HL-60 (cell line): ENCODE results near the gene ORC5.

Experiments used
- CTCF ChIP-seq: IDR thresholded peaks from one replicate; pipeline ENCODE4 v1.5.1; 2011; ENCODE audit warnings: low read length, control low read depth, inconsistent platforms; ENCODE audit not compliant: insufficient read depth
- GABPA ChIP-seq: IDR thresholded peaks from 2 replicates; pipeline ENCODE4 v1.6.1; 2012; ENCODE audit warnings: low read depth
- POLR2AphosphoS5 ChIP-seq: IDR thresholded peaks from 2 replicates; pipeline ENCODE4 v1.6.1; 2012; ENCODE audit warnings: low read depth
- REST ChIP-seq: IDR thresholded peaks from 2 replicates; pipeline ENCODE4 v1.6.1; 2012; ENCODE audit warnings: low read depth; ENCODE audit not compliant: insufficient replicate concordance
- SPI1 ChIP-seq: IDR thresholded peaks from 2 replicates; pipeline ENCODE4 v1.6.1; 2012; ENCODE audit warnings: low read depth, mild to moderate bottlenecking, borderline replicate concordance

GRCh38 chr7:104112623-104113022, 95.2 kb downstream of the ORC5 start:
- TF ChIP-seq CTCF (no peak), REST (no peak), POLR2AphosphoS5 (no peak), GABPA (no peak), SPI1 (no peak)
